Measurements from ENCODE around the gene ASB16.
"Not testable (repeated sequence)": the region's sequence is repeated elsewhere in the genome, so short reads cannot be mapped to it uniquely, and the experiment has no call there.

ASB16 gene, protein sequence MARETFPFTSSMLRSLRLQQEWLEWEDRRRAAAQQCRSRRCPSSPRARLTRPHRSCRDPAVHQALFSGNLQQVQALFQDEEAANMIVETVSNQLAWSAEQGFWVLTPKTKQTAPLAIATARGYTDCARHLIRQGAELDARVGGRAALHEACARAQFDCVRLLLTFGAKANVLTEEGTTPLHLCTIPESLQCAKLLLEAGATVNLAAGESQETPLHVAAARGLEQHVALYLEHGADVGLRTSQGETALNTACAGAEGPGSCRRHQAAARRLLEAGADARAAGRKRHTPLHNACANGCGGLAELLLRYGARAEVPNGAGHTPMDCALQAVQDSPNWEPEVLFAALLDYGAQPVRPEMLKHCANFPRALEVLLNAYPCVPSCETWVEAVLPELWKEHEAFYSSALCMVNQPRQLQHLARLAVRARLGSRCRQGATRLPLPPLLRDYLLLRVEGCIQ

GRCh38 chr17:44170499-44171201 lies at the start of gene ASB16:
Gene ASB16, plus strand, starts transcription at chr17:44170704. Its CDS starts 86 bp downstream, at chr17:44170790.
- DNase-seq (ENCODE audit: low read depth, low spot score): no peak

DNA sequence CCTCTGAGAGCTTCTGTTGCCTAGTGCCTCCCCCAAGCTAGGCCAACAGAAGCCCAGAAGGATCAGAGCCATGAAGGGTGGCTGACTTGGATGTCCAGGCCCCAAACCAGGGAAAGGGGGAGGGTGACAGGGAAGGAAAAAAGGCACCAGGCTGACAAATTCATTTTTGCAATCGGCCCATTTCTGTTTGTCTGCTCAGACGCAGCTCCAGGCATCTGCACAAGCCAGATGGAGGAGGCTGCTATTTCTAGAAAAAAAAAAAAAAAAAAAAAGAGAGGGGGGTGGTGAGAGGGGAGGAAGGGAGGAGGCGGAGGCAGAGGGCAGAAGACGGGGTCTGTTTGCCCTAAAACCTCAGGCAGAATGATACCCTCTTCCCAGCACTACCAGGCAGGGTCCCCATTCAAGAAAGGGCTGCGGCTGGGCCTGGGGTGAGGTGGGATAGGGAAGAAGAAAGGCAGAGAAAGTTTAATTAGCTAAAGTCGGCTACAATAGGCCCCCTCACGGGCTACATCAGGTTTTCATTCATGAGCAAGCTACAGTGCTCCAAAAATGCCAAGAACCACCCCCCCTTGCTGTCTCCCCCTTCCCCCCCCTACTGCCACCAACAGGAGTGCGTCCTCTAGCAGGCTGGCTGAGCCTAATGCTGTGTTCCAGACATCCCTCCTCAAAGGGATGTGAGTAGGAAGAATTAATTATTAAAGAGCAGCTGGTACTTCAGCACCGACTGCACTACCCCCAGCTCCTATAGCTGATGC lies 49.5 kb upstream of the ASB16 start:
- DNase-seq (ENCODE audit: low read depth, low spot score): no peak

- DNase-seq (ENCODE audit: low read depth, low spot score): no peak
Observed at GRCh38 chr17:44121997-44122815, 48.3 kb upstream of the ASB16 start.

- DNase-seq (ENCODE audit: low read depth, low spot score): no peak
Observed at GRCh38 chr17:44122816-44123355, 47.6 kb upstream of the ASB16 start.

DNA sequence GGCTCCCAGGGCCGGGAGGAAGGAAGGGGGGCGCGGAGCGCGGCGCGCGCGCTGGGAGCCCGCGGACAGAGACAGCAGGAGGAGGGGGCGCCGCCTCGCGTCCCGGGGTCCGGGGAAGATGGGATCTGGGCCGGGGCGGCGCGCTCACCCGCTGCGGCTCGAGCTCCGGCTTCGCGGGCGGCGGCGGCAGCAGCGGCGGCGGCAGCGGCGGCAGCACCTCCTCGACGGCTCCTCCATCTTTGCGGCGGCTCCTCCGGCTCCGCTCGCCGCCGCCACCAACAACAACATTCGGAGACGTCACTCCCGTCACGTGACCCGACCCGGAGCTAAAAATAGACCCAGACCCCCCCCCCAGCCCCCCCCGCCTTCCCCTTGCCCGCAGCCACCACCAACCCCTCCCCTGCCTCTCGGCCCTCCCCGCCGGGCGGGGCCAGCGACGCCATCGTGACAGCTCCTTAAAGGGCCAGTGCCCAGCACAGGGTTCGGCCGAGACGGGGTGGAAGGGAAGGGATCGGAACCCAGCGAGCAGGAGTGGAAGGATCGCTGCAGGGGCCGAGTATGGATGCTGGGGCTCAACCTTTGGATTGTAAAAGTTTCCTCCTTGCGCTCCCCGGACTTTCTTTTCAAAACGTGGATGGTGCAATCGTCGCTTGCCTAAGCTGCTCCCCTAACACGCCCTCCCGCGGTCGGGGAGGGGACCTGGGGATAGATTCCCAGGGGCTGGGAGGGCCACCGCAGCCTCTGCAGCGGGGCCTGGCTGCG lies 47.0 kb upstream of the ASB16 start, which contains the start of gene HDAC5:
HDAC5 (minus strand) TSS at position 286 of the 762 bp plus-strand sequence. CDS start 6,126 bp downstream, outside the sequence.
- DNase-seq (ENCODE audit: low read depth, low spot score): peak; percentile 93

- no peak for DNase-seq (ENCODE audit: low read depth, low spot score)
Observed at GRCh38 chr17:44124118-44124438, 46.4 kb upstream of the ASB16 start.

DNA sequence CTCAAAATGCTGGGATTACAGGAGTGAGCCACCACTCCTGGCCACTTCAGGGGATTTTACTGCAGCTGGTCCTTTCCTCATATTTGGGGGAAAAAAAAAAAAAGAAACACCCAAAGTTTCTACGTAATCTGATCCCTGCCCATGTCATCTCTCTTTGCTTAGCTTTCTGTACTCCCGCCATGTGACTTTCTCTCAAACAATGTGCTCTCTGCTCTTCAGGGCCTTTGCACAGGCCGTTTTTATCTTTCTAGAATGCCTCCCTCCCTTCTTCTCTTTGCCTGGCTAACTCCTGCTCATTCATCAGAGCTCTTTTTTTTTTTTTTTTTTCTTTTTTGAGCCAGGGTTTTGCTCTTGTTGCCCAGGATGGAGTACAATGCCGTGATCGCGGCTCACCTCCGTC lies 42.1 kb upstream of the ASB16 start:
- DNase-seq (ENCODE audit: low read depth, low spot score): no peak

DNA sequence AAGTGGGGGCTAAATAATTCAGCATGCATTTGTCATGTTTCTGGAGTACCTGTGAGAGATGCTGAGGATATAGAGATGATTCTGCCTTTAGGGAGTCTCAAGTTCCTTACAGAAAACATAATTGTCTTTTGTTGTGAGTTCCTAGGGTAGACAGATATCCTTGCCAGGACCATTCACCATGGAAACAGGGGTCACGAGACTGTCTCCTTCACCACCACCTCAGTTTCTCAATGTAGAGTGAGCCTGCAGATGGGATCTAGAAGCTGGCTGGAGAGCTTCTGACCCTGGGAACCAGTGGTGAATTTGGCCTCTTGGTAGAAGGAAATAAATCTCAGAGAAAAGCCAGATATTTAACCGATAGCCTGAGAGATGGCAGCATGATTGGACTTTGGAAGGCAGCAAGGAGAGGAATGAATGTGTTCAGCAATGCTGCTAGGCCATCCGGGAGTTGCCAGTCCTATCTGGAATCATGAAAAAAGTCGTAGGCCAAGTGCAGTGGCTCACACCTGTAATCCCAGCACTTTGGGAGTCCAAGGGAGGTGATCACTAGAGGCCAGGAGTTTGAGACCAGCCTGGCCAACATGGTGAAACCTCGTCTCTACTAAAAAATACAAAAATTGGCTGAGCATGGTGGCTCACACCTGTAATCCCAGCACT lies 39.7 kb upstream of the ASB16 start:
- no peak for DNase-seq (ENCODE audit: low read depth, low spot score)

- not testable (repeated sequence) for DNase-seq (ENCODE audit: low read depth, low spot score)
Observed at GRCh38 chr17:44131372-44131771, 39.1 kb upstream of the ASB16 start.

DNA sequence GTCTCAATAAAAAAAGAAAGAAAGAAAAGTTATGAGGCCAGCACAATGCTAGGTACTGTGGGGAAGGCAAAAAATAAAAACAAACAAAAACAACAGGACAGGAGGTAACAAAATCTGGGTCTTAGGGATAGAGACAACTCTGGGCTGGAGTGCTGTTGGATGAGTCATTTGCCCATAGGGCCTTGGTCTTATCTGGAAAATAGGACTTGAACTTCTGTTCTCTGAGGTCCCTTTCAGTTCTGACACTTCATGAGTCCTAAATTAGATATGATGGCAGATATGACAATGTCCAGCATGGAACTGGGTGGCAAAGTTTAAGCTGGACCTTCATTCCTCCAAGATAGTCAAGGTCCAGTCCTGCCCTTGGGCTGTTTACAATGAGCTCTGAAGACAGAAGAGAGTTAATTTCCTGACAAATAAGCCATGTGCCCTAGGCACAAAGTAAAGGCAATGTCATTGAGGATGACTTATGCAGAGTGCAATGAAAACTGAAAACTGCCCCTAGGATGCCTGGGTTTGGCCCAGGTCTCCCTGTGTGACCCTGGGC lies 38.2 kb upstream of the ASB16 start:
- no peak for DNase-seq (ENCODE audit: low read depth, low spot score)

- no peak for DNase-seq (ENCODE audit: low read depth, low spot score)
Observed at GRCh38 chr17:44133918-44134476, 36.5 kb upstream of the ASB16 start.

DNA sequence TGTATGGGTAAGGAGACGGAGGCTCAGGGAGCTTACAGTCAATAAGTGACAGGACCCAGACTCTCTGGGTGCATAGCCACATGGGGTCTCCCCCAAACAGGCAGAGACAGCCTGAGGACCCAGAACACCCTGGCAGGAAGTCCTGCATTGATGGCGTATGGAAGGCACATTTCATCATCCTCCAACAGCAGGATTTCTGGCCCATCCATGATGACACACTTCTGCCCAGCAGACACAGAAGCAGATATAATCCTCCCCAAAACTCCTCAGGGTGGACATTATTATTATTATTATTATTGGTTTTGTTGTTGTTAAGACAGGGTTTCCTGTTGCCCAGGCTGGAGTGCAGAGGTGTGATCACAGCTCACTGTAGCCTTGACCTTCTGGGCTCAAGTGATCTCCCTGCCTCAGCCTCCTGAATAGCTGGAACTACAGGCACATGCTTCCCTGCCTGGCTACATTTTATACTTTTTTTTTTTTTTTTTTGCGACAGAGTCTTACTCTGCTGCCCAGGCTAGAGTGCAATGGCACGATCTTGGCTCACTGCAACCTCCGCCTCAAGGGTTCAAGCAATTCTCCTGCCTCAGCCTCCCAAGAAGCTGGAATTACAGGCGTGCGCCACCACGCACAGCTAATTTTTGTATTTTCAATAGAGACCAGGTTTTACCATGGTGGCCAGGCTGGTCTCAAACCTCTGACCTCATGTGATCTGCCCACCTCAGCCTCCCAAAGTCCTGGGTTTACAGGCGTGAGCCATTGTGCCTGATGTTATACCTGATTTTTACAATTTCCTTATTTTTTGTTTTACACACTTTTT lies 35.5 kb upstream of the ASB16 start:
- no peak for DNase-seq (ENCODE audit: low read depth, low spot score)

DNA sequence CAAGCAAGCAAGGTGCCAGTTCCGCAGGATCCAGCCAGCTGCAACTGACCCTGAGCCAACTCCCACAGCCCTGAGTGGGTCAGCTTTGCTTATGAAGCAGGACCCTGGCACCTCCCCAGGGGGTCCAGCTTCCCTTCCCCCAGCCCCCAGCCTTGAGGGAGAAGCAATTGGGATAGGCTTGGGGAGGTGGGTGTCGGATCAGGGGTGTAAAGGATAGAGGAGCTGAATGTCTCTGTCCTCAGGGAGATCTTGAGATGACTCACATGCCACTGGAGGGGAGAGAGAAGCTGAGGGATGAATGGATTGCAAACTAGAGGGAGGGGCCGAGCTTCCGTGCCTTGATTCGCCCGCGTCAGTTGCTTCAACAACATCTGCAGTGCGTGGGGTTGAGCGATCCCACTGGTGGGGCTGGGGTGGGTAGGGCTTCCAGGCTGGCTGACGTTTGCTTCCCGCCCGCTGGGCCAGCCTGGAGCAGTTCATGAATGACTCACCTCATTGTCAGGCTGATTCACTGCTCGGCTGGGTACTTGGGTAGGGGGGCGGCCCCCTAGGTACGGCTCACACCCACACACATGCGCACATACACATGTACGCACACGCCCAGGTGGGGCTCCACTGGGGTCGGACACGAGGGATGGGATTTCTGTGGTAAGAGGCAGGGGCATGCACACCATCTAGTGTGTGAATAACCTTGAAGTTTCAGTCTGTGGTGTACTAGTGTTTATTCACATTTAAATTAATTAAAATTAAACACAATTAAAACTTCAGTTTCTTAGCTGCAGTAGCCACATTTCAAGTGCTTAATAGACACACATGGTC lies 32.4 kb upstream of the ASB16 start:
- peak; percentile 24 for DNase-seq (ENCODE audit: low read depth, low spot score)

GRCh38 chr17:44143921-44144320 lies 26.6 kb upstream of the ASB16 start:
- DNase-seq (ENCODE audit: low read depth, low spot score): not testable (repeated sequence)

GRCh38 chr17:44144966-44145739 lies 25.4 kb upstream of the ASB16 start:
- DNase-seq (ENCODE audit: low read depth, low spot score): no peak

Measured in activated naive CD8-positive, alpha-beta T cell treated with anti-CD3 and anti-CD28 coated beads, Interleukin-2, amount 50 U/mL, for 16 hours (primary cell).